Neural progenitor cell (in vitro differentiated cells): ENCODE data around the gene TTYH2.

Experiments
- CTCF ChIP-seq: fragments of 200-600 bp; sonication (generic); IDR thresholded peaks from 2 replicates; pipeline ENCODE4 v1.5.1; 2017; ENCODE audit warnings: antibody characterized with exemption, mild to moderate bottlenecking
- EZH2 ChIP-seq: fragments of 200-600 bp; sonication (generic); IDR thresholded peaks from 2 replicates; pipeline ENCODE4 v1.6.1; 2017; ENCODE audit warnings: antibody characterized with exemption, mild to moderate bottlenecking, moderate library complexity

- TF ChIP-seq EZH2 (no peak), CTCF (no peak)
These were observed 82.5 kb downstream of the TTYH2 start for GRCh38 chr17:74295625-74296547.
